ENCODE results near the gene PARP16.
A peak's percentile ranks its signal among the peaks of the same experiment; 100 is the strongest.

The PARP16 gene

GRCh38 chr15:65310431-65311137 is 23.9 kb upstream of the PARP16 start:
- DNase-seq: no peak

GRCh38 chr15:65309882-65310418 is 23.3 kb upstream of the PARP16 start:
- DNase-seq: no peak

GRCh38 chr15:65307978-65308377 is 21.3 kb upstream of the PARP16 start:
- no peak for DNase-seq

GRCh38 chr15:65306551-65306950 is 19.9 kb upstream of the PARP16 start:
- DNase-seq: no peak

GRCh38 chr15:65305776-65306175 is 19.1 kb upstream of the PARP16 start:
- DNase-seq: no peak

GRCh38 chr15:65305150-65305758 is 18.6 kb upstream of the PARP16 start:
- DNase-seq: peak; percentile 29

- peak; percentile 90 for DNase-seq
Measured at GRCh38 chr15:65304381-65305149, 17.9 kb upstream of the PARP16 start, which contains the start of gene RNU5B-1. TSS of gene RNU5B-1 (plus strand) at chr15:65304677.

GRCh38 chr15:65303687-65304380 is 17.2 kb upstream of the PARP16 start:
- peak; percentile 25 for DNase-seq

- DNase-seq: no peak
Measured at GRCh38 chr15:65302061-65302460, 15.4 kb upstream of the PARP16 start.

- no peak for DNase-seq
Measured at GRCh38 chr15:65300924-65301441, 14.3 kb upstream of the PARP16 start.

- DNase-seq: no peak
Measured at GRCh38 chr15:65298731-65299130, 12.0 kb upstream of the PARP16 start.

GRCh38 chr15:65292938-65293518 is 6.3 kb upstream of the PARP16 start:
- DNase-seq: no peak

GRCh38 chr15:65290228-65290627 is 3.5 kb upstream of the PARP16 start:
- DNase-seq: no peak

- DNase-seq: no peak
Measured at GRCh38 chr15:65289261-65289854, 2.7 kb upstream of the PARP16 start.

- no peak for DNase-seq
Measured at GRCh38 chr15:65287520-65287855, 805 bp upstream of the PARP16 start.

- no peak for DNase-seq
Measured at GRCh38 chr15:65286069-65286703, 497 bp downstream of the PARP16 start.

- DNase-seq: no peak
Measured at GRCh38 chr15:65285291-65286068, 1.2 kb downstream of the PARP16 start.

GRCh38 chr15:65278480-65278879 is 8.2 kb downstream of the PARP16 start:
- DNase-seq: no peak

GRCh38 chr15:65277015-65277414 is 9.7 kb downstream of the PARP16 start:
- DNase-seq: no peak

- DNase-seq: no peak
Measured at GRCh38 chr15:65275728-65276126, 11.0 kb downstream of the PARP16 start.

All from stimulated activated CD4-positive, alpha-beta T cell treated with anti-CD3 and anti-CD28 coated beads, Interleukin-4, amount 100 ng/mL, for 24 hours (primary cell).